K562 (cell line): Measurements from ENCODE around the gene CCDC141. TPM values are rescaled to one million over a fixed set of nuclear protein-coding genes. Genes with fewer than 3 reads are reported as not detected.

Experiments used
- FOXK2 ChIP-seq, 2 experiments: fragments of 450-650 bp; IDR thresholded peaks in 1 of 2; conservative IDR thresholded peaks in 1 of 2; 2 replicates each; pipeline ENCODE4 v1.6.1; 2016; ENCODE audit warnings: low read depth in 2 of 2, mild to moderate bottlenecking in 1 of 2
- HDAC3 ChIP-seq: fragments of 450-650 bp; IDR thresholded peaks from 2 replicates; pipeline ENCODE4 v1.6.1; 2018; ENCODE audit warnings: borderline replicate concordance, mild to moderate bottlenecking, moderate library complexity; ENCODE audit not compliant: partially characterized antibody
- HNRNPK ChIP-seq: fragments of 200-400 bp; formaldehyde crosslinking; IDR thresholded peaks from one replicate; pipeline ENCODE4 v1.6.1; 2018; ENCODE audit warnings: mild to moderate bottlenecking, low read depth, low read length; ENCODE audit not compliant: poor library complexity, severe bottlenecking
- SNRNP70 ChIP-seq: fragments of 200-400 bp; formaldehyde crosslinking; optimal IDR thresholded peaks from 2 replicates; pipeline ENCODE3; 2017; ENCODE audit warnings: low read depth, low read length
- TBP ChIP-seq: optimal IDR thresholded peaks from 2 replicates; pipeline ENCODE3; 2011; ENCODE audit warnings: low read depth, low read length, improper control_type of control experiment
- TCF7 ChIP-seq: sonication (generic); IDR thresholded peaks from 2 replicates; pipeline ENCODE4 v1.6.1; 2016; ENCODE audit warnings: antibody characterized with exemption, borderline replicate concordance
- ZFP30 ChIP-seq: fragments of 250-450 bp; sonication (Bioruptor Pico); IDR thresholded peaks from 2 replicates; pipeline ENCODE4 v1.8.0; 2022; ENCODE audit warnings: moderate library complexity, mild to moderate bottlenecking, inconsistent platforms, borderline replicate concordance
- polyA plus RNA-seq, 8 experiments: library from polyadenylated mRNA; depleted of rRNA in 4 of 8; stranded (reverse) in 5 of 8; unstranded in 3 of 8; fragments of >200 nt; fragmentation: Nextera tagmentation in 2 of 8; fragmentation: Illumina TruSeq in 1 of 8; extraction: Ambion mirVana in 2 of 8; extraction: Trizol in 1 of 8; gene quantifications; 2 replicates each; pipeline versions ENCODE4 v1.2.1 to v1.2.3, GENCODE V29; 2011 to 2014; ENCODE audit warnings: inconsistent platforms in 1 of 8, missing spikeins in 1 of 8
- total RNA-seq, 7 experiments: library from RNA; depleted of rRNA in 6 of 7; stranded (reverse); fragments of >200 nt in 6 of 7; fragmentation: Illumina TruSeq in 2 of 7; extraction: Trizol in 2 of 7; gene quantifications; 2 replicates each; pipeline versions ENCODE4 v1.2.1 to v1.2.3, GENCODE V29; 2011 to 2021; ENCODE audit warnings: low replicate concordance in 1 of 7
- TF ChIP-seq, protein P1 (sequence below): fragments of 450-650 bp; IDR thresholded peaks from 2 replicates; pipeline ENCODE4 v1.6.1; 2018; ENCODE audit not compliant: partially characterized antibody
- TF ChIP-seq, protein P2 (sequence below): sonication (generic); formaldehyde crosslinking; IDR thresholded peaks from 2 replicates; pipeline ENCODE4 v1.8.1; 2023; ENCODE audit warnings: mild to moderate bottlenecking, missing genetic modification reagents
- TF ChIP-seq, protein P3 (sequence below): sonication (generic); formaldehyde crosslinking; IDR thresholded peaks from 2 replicates; pipeline ENCODE4 v1.8.1; 2023; ENCODE audit warnings: mild to moderate bottlenecking, missing genetic modification reagents

CCDC141 gene
- total and polyA plus RNA-seq, 9 of the 15 experiments (the other 6 are each of a cell fraction or from before 2014, with no cell fraction given) = 0.09 TPM; not detected in 8

DNA sequence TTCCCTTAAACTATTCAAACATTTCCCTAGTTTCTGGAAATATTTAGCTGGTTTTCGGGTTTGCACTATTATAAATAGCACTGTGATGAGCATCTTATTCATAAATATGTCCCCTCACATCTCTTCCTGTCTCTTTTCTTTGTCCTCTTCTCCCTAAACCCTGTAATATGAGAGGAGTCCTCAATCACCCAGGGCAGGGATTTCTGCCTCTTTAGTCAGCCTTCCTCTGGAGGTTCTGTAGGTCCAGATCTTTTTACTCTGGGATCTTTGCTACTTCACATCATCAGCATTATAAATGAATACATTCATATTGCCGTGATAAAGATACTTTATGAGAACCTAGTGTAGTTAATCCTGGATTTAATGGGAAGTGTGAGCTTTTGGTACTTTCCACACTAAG lies 154.8 kb downstream of the CCDC141 start (continued):
- TF ChIP-seq, protein P1, sequence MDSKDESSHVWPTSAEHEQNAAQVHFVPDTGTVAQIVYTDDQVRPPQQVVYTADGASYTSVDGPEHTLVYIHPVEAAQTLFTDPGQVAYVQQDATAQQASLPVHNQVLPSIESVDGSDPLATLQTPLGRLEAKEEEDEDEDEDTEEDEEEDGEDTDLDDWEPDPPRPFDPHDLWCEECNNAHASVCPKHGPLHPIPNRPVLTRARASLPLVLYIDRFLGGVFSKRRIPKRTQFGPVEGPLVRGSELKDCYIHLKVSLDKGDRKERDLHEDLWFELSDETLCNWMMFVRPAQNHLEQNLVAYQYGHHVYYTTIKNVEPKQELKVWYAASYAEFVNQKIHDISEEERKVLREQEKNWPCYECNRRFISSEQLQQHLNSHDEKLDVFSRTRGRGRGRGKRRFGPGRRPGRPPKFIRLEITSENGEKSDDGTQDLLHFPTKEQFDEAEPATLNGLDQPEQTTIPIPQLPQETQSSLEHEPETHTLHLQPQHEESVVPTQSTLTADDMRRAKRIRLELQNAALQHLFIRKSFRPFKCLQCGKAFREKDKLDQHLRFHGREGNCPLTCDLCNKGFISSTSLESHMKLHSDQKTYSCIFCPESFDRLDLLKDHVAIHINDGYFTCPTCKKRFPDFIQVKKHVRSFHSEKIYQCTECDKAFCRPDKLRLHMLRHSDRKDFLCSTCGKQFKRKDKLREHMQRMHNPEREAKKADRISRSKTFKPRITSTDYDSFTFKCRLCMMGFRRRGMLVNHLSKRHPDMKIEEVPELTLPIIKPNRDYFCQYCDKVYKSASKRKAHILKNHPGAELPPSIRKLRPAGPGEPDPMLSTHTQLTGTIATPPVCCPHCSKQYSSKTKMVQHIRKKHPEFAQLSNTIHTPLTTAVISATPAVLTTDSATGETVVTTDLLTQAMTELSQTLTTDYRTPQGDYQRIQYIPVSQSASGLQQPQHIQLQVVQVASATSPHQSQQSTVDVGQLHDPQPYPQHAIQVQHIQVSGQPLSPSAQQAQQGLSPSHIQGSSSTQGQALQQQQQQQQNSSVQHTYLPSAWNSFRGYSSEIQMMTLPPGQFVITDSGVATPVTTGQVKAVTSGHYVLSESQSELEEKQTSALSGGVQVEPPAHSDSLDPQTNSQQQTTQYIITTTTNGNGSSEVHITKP = no peak
- TF ChIP-seq, protein P2, sequence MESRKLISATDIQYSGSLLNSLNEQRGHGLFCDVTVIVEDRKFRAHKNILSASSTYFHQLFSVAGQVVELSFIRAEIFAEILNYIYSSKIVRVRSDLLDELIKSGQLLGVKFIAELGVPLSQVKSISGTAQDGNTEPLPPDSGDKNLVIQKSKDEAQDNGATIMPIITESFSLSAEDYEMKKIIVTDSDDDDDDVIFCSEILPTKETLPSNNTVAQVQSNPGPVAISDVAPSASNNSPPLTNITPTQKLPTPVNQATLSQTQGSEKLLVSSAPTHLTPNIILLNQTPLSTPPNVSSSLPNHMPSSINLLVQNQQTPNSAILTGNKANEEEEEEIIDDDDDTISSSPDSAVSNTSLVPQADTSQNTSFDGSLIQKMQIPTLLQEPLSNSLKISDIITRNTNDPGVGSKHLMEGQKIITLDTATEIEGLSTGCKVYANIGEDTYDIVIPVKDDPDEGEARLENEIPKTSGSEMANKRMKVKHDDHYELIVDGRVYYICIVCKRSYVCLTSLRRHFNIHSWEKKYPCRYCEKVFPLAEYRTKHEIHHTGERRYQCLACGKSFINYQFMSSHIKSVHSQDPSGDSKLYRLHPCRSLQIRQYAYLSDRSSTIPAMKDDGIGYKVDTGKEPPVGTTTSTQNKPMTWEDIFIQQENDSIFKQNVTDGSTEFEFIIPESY (CRISPR knock-in tag) = no peak
- TF ChIP-seq HDAC3 (no peak), TCF7 (no peak), TBP (no peak), SNRNP70 (no peak), FOXK2 (conservative IDR thresholded peaks at IDR 0.05 in 1 of 2, IDR thresholded peaks at IDR 0.05 in 1 of 2; ENCODE audit: low read depth in 2 of 2) (no peak), ZFP30 (no peak), HNRNPK (no peak)
- TF ChIP-seq, protein P3, sequence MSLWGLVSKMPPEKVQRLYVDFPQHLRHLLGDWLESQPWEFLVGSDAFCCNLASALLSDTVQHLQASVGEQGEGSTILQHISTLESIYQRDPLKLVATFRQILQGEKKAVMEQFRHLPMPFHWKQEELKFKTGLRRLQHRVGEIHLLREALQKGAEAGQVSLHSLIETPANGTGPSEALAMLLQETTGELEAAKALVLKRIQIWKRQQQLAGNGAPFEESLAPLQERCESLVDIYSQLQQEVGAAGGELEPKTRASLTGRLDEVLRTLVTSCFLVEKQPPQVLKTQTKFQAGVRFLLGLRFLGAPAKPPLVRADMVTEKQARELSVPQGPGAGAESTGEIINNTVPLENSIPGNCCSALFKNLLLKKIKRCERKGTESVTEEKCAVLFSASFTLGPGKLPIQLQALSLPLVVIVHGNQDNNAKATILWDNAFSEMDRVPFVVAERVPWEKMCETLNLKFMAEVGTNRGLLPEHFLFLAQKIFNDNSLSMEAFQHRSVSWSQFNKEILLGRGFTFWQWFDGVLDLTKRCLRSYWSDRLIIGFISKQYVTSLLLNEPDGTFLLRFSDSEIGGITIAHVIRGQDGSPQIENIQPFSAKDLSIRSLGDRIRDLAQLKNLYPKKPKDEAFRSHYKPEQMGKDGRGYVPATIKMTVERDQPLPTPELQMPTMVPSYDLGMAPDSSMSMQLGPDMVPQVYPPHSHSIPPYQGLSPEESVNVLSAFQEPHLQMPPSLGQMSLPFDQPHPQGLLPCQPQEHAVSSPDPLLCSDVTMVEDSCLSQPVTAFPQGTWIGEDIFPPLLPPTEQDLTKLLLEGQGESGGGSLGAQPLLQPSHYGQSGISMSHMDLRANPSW (CRISPR knock-in tag) = no peak
